Cardiac septum (tissue), 1 donor: ENCODE data around the gene TMEM220. TPM values are rescaled to one million over a fixed set of nuclear protein-coding genes. Genes with fewer than 3 reads are reported as not detected.

Experiments used
- DNase-seq: peaks from one replicate; pipeline ENCODE4 v3.0.0-alpha.2; 2020; ENCODE audit warnings: low spot score
- intact Hi-C: fragments of 100-400 bp; cut with DNase I; formaldehyde crosslinking; loops from one replicate; pipeline ENCODE4 v1.14.0; 2022
- total RNA-seq: library from RNA; stranded (reverse); fragmentation: NEBNext Ultra II Directional; extraction: Animal tissue kit (Norgen Biotek cat#: 25700); gene quantifications from one replicate; pipeline ENCODE4 v1.2.1, GENCODE V29; 2021
- donor health status: DM: no; HTN: no; CAD: no.

The TMEM220 gene
- total RNA-seq, 1 donor from 2014 or later = 3.7 TPM

- no peak for DNase-seq
- intact Hi-C loops = no loop called here
Measured at GRCh38 chr17:10756185-10756584, 26.4 kb upstream of the TMEM220 start.

- no peak for DNase-seq
- intact Hi-C loops = no loop called here
Measured at GRCh38 chr17:10755592-10756127, 25.8 kb upstream of the TMEM220 start.

- intact Hi-C loops = no loop called here
- no peak for DNase-seq
Measured at GRCh38 chr17:10754861-10755591, 25.2 kb upstream of the TMEM220 start.

DNA sequence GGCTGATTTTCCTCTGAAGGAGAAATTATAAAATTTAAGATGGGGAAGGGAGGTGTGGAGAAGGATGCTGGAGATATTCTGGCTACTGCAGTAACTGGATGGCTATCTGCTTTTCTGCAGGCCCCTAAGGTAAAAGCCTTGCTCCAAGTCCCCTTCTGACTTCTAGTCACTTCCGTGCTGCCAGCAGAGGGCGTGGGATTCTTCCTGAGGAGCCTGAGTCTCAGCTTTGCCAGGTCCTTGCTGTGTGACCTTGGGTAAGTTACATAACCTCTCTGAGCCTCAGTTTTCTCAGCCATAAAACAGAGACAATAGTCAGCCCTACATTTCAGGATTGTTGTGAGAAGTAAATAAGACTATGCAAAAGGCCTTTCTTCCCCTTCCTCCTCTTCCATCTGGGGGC, 24.3 kb upstream of the TMEM220 start:
- intact Hi-C loops = no loop called here
- DNase-seq = no peak

GRCh38 chr17:10752696-10753095, 22.9 kb upstream of the TMEM220 start:
- intact Hi-C loops = no loop called here
- no peak for DNase-seq

GRCh38 chr17:10751563-10751962, 21.7 kb upstream of the TMEM220 start:
- intact Hi-C loops = no loop called here
- no peak for DNase-seq

DNA sequence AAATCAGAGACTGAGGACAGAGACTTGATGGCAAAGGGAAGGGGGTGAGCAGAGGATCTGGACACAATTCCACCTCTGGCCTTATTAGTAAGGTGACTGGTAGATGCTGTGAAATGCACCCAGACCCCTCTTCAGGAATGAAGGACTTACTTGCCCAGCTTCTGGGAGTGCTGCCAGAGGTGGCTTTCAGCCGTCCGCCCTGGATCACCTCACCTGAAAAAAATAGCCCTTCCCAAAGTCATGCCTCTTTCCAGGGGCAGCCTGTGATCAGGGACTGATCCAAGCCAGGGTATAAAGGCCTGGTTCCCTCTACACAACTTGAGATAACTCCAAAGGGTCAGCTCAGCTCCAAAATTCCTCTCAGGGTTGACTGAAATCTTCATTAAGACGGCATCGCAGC, 20.4 kb upstream of the TMEM220 start:
- DNase-seq = no peak
- intact Hi-C loops = no loop called here

DNA sequence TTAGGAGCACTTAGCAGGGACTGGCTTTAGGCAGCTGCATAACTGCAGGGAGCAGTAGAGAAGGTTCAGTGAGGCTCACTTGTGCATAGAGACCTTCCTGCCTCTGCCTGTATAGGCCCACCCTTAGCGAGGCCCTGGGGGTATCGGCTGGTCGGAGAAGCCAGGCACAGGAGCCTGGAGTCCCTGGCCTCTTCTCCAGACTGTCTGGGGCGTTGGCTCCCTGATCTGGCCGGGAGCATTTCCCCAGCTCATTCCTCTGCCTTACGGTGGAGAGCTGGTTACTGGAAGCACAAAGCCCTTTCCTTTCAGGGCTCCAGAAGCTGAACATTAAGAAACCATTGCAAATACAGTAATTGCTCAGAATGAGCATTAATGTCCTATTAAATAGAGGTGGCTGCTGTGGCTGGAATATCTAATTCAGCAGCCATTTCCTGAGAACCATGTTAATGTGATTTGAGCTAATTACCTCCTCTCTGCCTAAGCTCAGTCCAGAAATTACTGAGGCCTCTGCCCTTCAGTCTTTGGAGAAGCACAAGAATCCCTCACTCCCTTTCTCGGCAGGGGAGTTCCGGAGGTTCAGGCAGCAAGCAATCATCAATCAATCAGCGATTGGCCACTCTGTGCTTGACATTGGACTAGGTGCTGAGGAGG, 18.8 kb upstream of the TMEM220 start:
- intact Hi-C loops = no loop called here
- no peak for DNase-seq

DNA sequence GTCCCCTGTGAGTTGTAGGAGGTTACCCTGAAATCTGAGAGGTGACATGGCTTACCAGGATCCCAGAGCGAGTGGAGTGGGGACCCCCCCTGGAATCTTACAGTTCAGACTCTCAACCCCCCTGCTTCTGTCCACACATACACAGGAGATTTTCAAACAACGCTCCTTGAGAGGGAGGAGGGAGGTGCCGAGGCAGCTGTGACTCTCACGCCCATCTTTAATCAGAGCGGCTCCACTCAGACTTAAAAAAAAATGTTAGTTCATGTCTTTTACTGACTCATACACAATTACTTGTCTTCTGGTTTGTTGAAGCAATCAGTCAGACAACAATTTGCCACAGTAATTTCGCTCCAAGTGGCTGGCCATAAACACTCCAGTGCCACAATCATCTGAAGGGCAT, 15.4 kb upstream of the TMEM220 start:
- intact Hi-C loops = no loop called here
- no peak for DNase-seq

GRCh38 chr17:10744501-10745000, 14.7 kb upstream of the TMEM220 start:
- intact Hi-C loops = no loop called here
- DNase-seq = no peak

DNA sequence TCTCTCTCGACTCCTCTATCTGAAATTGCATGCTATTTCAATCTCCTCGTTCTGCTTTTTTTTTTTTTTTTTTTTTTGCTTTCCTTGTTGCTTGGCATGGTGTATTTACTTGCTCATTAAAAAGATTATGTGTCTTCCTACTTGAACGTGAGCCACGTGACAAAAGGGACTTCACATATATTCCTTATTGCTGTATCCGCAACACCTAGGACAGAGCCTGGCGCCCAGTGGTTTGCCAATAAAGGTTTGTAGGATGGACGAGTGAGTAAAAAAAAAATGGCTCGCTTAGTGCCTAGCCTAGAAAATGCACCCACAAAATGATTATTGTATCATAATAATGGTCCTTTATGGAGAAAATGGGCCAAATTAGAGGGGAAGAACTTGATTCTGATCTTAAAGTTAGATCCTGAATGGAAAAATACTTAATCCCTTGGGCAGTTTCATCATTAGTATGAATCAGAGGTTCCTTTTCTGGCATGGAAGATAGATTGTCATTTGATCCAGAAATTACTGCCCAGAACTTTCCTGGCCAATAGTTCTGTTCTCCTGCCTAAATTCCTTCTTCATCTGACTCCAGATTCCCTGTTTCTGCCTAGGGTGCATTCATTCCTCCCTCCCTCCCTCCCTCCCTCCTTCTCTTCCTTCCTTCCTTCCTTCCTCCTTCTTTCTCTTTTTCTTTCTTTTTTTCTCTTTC, 13.6 kb upstream of the TMEM220 start:
- intact Hi-C loops = no loop called here
- no peak for DNase-seq

- no peak for DNase-seq
- intact Hi-C loops = no loop called here
Measured at GRCh38 chr17:10742431-10742830, 12.6 kb upstream of the TMEM220 start.

GRCh38 chr17:10741416-10742135, 11.8 kb upstream of the TMEM220 start:
- intact Hi-C loops = no loop called here
- DNase-seq = no peak

- intact Hi-C loops = no loop called here
- DNase-seq = no peak
Measured at GRCh38 chr17:10739386-10739785, 9.6 kb upstream of the TMEM220 start.

- intact Hi-C loops = no loop called here
- no peak for DNase-seq
Measured at GRCh38 chr17:10738521-10739258, 8.9 kb upstream of the TMEM220 start.

GRCh38 chr17:10737736-10738135, 7.9 kb upstream of the TMEM220 start:
- no peak for DNase-seq
- intact Hi-C loops = loop anchor here (2.0 kb wide), 1 partner anchor 107 kb away; no protein-coding TSS in a partner anchor

- DNase-seq = no peak
- intact Hi-C loops = loop anchor here (2.0 kb wide), 1 partner anchor 108 kb away; no protein-coding TSS in a partner anchor
Measured at GRCh38 chr17:10737168-10737622, 7.4 kb upstream of the TMEM220 start.

GRCh38 chr17:10735821-10736220, 6.0 kb upstream of the TMEM220 start:
- no peak for DNase-seq
- intact Hi-C loops = loop anchor here (2.0 kb wide), 1 partner anchor 109 kb away; no protein-coding TSS in a partner anchor

GRCh38 chr17:10735251-10735650, 5.4 kb upstream of the TMEM220 start:
- DNase-seq = no peak
- intact Hi-C loops = no loop called here
